GM12865 (cell line): ENCODE measurements around the gene SEC11A.

Source experiments
- DNase-seq: peaks from one replicate; pipeline ENCODE4 v3.0.0; 2010; ENCODE audit warnings: low read depth
- H3K4me3 ChIP-seq: 2 replicates; pipeline ENCODE4 v1.5.1; 2011; ENCODE audit warnings: mild to moderate bottlenecking, low read depth, low read length, control low read depth
- TF ChIP-seq, protein P1 (sequence below): IDR thresholded peaks from 2 replicates; pipeline ENCODE4 v1.5.1; 2011; ENCODE audit warnings: low read length, control low read depth, low read depth, inconsistent platforms; ENCODE audit not compliant: insufficient read depth; ENCODE audit errors: missing control alignments

SEC11A gene

DNA sequence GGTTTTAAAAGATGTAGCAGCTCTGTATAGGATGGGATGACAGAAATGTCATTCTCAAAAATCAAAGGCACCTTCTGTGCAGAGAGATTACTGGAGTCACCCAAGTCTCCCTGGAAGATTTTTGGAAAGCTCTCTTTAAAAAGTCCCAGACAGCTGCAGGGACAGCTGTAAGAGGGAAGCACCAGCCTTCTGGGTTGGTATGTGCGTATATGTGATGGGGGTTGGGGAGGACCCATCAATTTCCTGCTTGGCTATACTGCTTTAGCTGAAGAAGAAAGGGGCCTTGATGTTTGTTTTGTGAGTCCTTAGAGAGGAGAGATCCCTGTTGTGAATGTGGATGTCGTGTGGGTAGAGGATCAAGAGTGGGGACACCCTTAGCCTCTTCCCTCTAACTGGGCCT, 5.4 kb upstream of the SEC11A start:
- TF ChIP-seq, protein P1, sequence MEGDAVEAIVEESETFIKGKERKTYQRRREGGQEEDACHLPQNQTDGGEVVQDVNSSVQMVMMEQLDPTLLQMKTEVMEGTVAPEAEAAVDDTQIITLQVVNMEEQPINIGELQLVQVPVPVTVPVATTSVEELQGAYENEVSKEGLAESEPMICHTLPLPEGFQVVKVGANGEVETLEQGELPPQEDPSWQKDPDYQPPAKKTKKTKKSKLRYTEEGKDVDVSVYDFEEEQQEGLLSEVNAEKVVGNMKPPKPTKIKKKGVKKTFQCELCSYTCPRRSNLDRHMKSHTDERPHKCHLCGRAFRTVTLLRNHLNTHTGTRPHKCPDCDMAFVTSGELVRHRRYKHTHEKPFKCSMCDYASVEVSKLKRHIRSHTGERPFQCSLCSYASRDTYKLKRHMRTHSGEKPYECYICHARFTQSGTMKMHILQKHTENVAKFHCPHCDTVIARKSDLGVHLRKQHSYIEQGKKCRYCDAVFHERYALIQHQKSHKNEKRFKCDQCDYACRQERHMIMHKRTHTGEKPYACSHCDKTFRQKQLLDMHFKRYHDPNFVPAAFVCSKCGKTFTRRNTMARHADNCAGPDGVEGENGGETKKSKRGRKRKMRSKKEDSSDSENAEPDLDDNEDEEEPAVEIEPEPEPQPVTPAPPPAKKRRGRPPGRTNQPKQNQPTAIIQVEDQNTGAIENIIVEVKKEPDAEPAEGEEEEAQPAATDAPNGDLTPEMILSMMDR = no peak
- H3K4me3 ChIP-seq = no peak overlapping the region
- no peak for DNase-seq

DNA sequence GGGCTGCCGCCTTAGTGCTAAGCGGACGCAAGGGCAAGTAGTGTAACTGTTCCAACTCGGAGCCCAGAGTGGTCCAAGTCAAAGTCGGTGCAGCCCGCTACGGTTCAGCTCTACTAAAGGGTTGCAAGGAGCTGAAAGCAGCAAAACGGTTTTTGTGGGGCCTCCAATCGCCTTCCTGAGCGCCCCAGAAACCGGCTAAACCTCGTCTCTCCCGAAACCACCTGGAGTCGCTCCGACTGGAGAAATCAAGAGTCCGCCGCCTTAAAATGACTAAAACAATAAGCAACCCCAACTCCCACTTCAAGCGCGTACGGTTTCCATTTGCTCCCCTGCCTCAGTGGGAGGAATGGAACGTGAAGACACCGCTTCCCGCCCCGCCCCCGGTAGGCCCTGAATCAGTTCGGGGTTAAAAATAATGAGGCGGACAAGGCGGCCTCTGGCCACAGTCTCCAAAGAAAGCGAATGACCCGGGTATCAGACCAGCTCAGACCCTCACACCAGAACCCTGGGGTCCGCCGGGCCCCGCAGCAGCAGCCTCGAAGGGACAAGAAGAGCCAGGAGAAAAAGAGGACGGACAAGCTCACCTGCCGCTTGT, 401 bp downstream of the SEC11A start:
- TF ChIP-seq, protein P1 = no peak
- H3K4me3 ChIP-seq = peak overlapping the region; percentile 91
- DNase-seq = peak; percentile 42

DNA sequence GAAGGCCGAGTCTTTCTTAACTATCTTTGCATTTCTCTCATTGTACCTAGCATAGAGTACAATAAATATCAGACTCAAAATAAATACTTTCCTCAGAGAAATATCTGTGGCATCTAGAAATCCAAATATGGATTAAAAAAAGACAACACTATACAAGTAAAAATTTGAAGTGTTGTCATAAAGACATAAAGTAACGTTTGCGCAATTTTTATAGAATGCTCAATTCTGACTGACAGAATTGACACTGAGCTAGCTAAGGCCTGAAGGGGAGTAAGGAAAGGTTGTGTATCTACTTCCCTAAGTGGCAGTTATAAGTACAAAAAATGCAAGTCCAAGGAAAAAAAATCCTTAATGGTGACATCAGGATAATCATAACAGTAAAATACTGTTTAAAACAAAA, 1.1 kb downstream of the SEC11A start:
- no peak for DNase-seq
- H3K4me3 ChIP-seq = peak overlapping the region; percentile 91
- TF ChIP-seq, protein P1 = no peak

DNA sequence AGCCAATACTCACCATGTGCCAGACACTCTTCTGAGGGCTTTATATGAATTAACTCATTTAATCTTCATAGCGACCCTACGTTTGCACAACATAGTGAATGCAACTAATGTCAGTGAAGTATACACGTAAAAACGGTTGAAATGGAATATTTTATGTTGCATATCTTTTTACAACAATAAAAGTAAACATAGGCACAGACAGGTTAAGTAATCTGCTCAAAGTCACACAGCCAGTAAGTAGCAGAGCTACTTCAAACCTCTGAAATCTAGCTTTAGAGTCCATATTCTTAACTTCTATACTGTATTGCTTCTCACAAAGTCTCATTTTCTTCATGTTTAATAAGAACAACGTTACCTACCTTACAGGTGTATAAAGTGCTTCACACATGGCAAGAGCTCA, 1.6 kb downstream of the SEC11A start:
- TF ChIP-seq, protein P1 = no peak
- no peak for DNase-seq
- peak overlapping the region; percentile 91 for H3K4me3 ChIP-seq

DNA sequence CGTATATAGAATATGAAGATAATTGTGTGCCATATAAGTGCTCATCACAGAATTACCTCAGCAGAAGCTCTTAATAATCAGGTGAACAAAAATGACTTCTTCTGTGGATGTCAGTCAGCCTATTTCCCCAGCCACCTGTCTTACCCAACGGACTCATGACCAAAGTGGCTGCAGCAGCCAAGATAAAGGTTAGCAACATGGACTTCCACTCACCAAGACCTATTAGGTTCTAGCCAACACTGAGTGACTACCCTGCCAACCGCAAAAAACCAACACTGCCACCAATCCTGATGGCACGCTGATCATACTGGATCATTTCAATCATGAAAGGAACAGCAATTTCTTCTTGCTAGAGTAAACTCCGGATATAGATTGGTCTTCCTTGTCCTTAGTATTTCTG, 12.1 kb downstream of the SEC11A start:
- TF ChIP-seq, protein P1 = no peak
- DNase-seq = no peak
- H3K4me3 ChIP-seq = no peak overlapping the region

DNA sequence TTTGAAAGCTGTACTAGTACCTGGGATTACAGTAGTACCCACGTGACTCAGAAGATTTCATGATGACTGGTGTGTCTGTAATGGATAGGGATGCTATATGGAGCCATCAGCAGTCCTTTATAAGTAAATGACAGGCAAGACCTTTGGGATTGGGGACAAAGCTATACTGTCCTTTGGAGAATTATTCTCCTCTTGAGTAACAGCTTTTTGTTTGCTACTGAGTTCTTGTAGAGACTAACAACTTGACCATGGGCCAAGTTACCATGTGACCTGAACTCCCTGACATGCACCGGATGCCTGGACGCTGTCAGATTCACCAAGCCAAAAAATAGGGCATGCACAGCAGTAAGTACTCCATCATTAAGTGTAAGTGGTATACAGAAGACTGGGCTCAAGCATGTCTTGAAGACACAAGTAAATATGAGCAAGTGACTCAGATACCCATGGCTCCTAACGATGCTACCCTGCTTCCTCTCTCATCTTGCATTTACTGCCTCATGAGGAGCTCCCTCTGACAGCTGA, 12.9 kb downstream of the SEC11A start:
- no peak for DNase-seq
- TF ChIP-seq, protein P1 = no peak
- H3K4me3 ChIP-seq = no peak overlapping the region
